ENCODE results near the gene HLF.

HLF gene

DNA sequence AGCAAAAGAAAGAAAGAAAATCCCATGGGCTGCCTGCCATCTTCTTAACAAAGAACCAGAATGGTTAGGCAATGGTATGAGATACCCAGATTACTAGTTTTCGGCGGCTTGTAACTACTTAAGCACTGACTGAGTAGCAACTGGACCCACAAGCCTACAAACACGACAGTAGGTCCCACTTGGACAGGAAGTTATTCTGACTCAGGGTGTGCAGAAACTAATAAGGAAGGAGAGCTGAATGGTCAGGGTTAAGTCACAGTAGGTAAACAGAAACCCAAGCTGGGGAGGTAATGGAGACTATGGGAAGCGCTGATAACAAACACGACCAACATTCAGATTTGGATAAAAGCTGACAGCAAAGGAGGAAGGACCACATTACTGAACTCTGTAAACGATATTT lies 10.4 kb upstream of the HLF start:
- no peak for DNase-seq (ENCODE audit: extremely low read depth in 1 of 2, low read depth in 1 of 2)

DNA sequence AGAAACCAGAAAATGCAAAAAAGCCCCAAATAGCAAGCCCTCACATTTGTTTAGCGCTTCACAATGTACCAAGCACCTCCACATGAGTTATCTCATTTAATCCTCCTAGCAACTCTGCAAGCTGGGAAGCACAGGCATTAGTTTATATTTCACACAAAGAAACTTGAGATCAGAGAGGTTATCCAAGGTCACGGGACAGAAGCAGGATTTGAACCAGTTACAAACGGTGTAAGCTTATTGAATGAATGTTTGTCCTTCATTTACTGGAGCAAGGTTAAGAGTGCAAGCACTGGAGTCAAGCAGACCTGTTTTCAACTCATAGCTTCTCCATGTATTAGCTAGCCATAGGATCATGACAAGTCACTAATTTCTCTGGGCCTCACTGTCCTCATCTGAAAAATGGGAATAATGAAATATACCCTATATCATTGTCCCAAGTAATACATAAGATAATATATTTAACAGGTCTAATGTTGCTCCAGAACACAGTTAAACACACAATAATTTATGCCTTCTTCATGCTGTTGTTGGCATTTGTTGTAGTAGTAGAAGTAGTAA lies 6.1 kb upstream of the HLF start:
- DNase-seq (ENCODE audit: extremely low read depth in 1 of 2, low read depth in 1 of 2), result no peak

DNA sequence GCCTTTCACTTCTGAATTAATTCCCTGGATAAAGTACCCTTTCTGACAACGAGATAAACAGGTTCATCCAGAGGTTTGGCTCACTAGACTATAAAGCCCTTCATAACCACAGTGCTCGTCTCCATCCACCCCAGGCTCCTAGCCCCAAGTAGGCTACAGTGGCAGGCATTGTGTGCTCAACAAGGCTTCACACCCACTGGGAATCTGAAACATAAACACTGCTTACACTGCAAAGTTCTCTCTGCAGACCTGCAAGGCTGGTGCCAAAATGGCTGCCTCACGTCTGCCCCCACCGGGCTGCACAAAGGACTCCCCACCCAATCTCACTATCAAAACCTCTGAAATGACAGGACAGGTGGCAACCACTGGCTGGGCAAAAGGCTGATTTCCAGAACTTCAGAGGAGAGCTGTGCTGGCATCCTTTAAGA lies 5.1 kb upstream of the HLF start:
- DNase-seq (ENCODE audit: extremely low read depth in 1 of 2, low read depth in 1 of 2), result no peak

DNA sequence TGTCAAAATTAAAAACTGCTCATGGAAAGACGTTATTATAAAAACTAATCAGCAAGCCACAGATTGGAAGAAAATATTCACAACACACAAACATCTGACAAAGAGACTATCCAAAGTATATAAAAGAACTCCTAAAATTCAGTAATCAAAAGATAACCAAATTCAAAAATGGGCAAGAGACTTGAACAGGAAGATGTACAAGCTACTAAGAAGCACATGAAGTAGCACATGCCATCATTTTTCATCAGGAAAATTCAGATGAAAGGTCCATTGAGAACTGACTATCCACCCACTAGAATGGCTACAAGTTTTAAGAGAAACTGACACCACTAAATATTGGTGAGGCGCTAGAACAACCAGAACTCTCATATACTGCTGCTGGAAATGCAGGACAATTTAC lies 3.4 kb upstream of the HLF start:
- DNase-seq (ENCODE audit: extremely low read depth in 1 of 2, low read depth in 1 of 2), result no peak

DNA sequence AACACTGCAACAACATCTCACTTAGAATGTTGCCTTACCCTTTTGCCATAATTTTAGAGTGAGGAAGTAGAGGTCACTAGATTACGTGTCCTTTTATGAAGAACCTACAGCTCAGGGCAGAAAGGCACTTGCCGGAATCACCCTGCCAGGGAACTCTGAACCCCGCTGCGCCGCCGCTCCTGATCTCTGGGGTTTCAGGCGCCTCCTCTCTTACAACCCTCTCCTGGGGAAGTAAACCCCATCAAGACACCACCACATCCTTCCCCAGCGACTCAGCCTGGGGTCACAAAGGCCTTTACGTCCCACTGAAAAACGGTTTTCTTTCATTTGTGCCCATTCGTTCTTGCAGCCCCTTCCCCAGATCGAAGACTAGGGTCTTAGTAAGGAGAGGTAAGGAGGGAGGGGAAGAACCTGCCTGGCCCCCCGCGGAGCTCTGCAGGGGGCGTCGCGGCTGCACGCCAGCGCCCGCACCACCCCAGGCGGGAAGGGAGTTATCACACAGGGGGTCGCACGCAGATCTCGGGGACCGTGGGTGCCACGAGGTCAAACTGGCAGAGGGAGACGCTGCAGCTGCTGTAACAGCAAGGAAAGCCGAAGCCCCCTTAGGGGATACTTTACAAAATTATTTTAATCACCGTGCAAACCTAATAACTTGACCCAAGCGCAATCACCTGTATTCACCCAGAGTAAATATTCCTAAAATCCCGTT lies 1.0 kb upstream of the HLF start:
- no peak for DNase-seq (ENCODE audit: extremely low read depth in 1 of 2, low read depth in 1 of 2)

DNA sequence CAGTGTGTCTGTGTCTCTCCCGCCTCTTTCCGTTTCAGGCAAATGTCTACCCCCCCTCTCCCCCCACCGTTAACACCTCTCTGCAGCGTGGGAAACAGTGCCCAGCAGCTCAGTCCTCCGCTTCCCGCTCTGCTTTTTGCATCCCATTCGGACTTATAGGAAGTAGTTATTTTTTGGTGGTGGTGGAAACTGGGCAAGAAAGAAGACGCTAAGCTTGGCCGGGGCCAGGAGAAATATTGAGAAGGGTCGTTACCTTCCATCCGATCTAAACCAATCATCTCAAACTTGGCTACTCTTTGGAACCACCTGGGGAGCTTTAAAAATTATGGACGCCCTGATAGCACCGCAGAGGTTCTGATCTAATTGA lies 499 bp upstream of the HLF start:
- no peak for DNase-seq (ENCODE audit: extremely low read depth in 1 of 2, low read depth in 1 of 2)

DNA sequence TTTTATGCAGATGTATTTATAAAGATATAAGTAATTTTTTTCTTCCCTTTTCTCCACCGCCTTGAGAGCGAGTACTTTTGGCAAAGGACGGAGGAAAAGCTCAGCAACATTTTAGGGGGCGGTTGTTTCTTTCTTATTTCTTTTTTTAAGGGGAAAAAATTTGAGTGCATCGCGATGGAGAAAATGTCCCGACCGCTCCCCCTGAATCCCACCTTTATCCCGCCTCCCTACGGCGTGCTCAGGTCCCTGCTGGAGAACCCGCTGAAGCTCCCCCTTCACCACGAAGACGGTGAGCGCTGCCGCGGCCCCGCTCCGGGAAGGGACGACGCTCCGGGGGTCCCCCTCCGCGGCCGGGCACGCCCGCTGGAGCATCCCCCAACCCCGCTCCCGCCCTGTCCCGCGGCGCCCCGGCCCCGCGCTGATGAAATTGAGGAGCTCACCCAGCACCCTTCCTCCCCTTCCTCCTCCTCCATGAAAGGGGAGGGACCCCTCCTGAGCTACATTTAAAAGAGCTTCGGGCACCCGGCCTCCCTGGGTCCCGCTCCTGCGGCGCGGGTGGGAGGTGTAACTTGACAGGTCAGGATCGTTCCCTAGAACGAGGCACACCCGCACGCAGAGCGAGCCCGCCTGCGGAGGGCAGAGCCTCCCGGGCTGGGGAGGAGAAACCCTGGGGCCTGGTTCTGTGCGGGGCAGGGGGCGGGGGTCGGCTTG lies 706 bp downstream of the HLF start:
- no peak for DNase-seq (ENCODE audit: extremely low read depth in 1 of 2, low read depth in 1 of 2)

DNA sequence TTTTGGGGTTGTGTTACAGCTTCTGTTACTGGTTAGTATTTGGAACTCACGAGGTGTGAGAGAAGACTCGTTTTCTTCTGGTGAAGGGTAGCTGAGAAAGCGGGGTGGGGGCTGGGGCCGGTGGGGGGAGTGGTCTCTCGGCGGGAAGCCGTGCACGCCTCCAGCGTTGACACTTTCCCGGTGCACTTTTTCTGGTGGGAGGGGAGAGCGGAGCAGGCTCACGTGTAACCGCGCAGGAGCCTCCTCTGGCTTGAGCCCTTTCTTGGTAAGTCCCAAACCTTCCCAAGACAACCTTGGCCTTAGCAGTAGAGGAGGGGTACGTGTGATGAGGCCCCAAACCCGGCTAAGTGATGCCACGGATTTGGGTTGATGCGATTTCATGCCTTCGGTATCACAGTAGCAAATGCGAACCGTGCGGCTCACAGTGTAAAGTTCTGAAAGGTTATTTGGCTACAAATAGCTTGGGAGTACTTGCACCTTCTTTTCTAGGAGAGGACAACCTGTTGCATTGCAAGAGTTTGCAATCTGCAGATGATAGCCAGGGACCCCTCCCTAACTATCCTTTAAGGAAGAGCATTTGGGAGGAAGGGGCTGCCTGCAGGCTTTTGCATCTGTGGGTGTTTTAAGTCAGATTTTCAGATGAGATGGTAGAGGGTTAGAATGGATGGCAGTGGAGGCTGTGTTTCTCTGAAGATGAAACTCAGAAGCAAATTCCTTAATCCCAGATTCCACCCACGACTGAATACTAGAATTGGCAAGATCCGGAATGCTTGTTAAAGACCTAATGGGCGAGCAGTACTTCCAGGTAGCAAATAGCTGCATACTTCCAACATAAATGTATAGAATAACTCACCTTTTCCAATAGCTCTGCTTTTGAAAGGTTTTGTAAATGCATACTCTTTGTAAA lies 1.5 kb downstream of the HLF start:
- DNase-seq (ENCODE audit: extremely low read depth in 1 of 2, low read depth in 1 of 2), result no peak

DNA sequence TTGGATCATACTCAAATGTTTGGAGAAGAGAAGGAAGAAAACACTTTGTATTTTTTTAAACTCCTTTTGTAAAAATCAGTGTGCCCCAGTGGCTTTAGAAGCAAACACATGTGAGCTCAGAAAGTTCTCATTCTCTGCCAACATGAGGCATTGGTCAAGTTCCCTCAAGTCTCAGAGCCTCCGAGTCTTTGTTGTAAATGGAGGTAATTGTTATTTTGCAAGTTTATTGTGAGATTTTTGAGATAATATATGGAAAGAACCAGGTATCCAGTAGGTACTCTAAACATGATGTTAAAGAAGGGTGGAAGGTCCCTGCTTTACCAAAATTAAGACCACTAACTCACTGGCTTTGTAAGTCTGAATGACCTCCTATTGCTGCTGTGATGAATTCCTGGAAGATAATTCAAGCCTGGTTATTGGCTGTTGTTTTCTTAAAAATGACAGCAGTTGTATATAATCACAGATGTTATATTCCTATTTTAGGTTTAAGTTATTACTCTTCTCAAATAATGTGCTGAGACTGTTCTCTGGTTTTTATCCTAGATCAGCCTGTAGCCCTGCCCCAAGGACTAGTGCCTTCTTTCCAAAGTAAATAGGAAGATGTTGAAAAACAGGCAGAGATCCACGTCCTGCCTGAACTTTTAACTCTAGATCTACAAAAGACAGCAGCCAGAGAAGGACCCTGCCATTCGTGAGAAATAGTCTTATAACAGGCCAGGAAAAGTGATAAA lies 2.4 kb downstream of the HLF start:
- no peak for DNase-seq (ENCODE audit: extremely low read depth in 1 of 2, low read depth in 1 of 2)

DNA sequence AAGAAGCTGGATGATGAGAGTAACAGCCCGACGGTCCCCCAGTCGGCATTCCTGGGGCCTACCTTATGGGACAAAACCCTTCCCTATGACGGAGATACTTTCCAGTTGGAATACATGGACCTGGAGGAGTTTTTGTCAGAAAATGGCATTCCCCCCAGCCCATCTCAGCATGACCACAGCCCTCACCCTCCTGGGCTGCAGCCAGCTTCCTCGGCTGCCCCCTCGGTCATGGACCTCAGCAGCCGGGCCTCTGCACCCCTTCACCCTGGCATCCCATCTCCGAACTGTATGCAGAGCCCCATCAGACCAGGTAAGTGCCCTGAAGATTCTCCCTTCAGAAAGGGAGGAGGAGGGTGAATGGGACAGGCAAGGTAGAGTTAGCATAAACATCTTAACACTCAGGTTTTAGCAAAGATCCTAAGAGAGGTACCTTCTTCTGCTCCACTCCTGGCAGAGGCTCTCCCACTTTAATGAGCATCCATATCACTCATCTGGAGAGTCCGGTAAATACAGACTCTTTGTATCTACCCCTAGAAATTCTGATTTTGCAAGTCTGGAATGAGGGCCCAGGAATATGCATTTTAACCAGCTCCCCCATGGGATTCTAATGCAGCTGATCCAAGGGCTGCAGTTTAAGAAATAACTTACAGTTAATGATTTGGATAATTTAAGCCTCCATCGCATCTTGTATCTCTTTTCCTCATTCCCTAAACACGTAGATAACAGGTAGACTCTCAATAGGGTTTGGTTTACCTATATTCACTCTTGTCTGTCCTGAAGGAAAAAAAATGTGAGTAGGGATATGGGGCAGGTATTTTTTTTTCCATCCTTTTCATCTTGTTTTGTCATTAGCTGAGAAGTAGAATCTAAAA lies 3.3 kb downstream of the HLF start:
- DNase-seq (ENCODE audit: extremely low read depth in 1 of 2, low read depth in 1 of 2), result no peak

DNA sequence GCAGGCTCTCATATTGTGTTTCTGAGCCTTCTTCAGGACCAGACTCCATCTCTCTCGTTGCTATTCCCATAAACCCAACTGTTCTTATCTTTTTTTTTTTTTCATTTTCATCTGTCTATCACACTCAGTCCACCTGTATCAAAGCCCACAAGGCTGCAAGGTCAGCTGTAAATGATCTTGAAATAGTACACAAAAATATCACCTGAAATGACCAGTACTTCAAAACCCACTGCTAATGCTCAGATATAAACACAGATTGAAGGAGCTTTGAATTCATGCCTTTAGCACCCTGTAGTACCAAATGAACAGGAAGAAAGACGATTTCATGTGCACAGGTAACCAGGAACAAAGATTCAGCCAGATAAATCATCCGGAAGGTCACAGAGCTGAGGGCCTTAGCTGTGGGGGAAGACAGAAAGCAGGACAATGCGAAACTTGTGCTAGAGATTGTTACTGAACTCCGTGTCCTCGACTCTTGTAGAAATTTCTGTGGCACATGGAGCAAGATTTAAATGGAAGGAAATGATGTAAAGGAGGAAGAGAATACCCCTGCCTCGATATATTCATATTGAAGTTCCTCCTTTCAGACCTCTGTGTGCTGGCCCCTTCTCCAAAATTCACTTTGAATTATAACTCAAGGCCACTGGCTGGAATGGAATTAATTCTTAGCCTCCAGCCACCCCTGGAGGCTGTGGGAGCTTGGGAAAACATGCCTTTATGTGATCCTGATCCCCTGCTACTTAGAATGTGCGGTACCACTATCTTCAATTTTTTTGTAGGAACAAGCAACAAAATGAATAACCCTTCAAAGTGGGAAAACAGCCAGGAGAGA lies 4.1 kb downstream of the HLF start:
- DNase-seq (ENCODE audit: extremely low read depth in 1 of 2, low read depth in 1 of 2), result no peak

DNA sequence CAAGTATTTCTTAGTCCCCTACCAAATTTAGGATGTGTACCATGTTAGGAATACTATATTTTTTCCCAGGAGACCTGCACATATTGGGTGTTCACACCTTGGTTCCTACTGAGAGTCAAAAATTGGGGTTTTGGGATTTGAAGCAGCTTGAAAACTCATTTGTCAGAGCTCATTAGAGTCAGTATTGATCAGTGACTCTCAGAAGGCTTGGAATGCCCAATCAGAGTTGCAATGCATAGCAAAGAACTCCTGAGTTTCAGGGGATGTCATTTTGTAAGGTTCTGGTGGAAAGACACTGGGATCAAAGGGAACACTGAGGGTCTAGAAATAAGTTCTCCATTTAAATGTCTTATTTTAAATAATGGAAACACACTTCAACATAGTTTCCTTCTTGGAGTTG lies 5.1 kb downstream of the HLF start:
- DNase-seq (ENCODE audit: extremely low read depth in 1 of 2, low read depth in 1 of 2), result no peak

DNA sequence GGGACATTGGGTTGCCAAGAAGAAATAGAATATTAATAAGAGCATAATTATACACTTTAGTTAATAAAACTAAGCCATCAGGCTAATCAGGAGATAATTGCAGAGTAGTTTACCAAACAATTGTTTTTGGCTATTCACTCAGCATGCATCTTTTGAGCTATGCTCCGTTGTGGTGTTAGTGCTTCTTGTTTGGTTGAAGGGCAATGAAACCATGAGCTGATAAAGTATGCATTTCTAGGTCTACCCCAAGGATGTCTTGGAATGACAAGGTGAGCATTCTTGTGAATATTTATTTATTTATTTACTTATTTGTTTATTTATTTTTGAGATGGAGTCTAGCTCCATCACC lies 6.4 kb downstream of the HLF start:
- DNase-seq (ENCODE audit: extremely low read depth in 1 of 2, low read depth in 1 of 2), result no peak

DNA sequence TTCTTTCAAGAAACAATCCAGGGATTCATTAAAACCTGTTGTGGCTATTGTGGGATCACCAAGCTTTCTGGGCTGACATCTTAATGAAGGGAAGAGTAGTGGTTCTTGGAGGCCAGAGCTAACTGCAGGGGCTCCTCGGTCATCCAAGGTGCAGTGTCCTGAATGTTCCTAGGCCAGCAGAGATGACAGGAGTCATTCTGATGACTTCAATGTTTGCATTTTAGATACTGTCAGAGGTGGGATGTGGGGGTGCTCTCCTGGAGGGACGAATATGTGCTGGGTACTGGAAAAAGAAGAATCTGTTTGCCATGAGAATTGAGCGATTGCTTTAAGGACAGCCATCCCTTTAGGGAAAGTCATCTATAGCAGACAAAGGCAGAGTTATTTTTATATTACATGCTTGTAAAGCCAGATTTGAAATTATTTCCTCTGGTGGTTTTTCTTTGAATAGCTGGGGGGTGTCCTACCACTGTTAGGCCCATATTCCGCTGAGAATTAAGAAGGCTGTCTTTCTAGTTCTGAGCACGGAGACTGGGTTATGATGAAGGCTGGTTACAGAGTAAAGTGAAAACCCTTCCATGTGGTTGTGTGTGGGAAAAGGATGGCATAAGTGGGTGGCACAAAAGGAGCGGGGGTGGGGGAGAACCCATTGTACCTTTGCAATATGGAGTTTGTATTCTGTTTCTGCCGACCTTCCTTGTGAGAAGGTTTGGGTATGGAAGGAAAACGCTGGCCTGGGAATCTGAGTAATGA lies 7.4 kb downstream of the HLF start:
- DNase-seq (ENCODE audit: extremely low read depth in 1 of 2, low read depth in 1 of 2), result no peak

DNA sequence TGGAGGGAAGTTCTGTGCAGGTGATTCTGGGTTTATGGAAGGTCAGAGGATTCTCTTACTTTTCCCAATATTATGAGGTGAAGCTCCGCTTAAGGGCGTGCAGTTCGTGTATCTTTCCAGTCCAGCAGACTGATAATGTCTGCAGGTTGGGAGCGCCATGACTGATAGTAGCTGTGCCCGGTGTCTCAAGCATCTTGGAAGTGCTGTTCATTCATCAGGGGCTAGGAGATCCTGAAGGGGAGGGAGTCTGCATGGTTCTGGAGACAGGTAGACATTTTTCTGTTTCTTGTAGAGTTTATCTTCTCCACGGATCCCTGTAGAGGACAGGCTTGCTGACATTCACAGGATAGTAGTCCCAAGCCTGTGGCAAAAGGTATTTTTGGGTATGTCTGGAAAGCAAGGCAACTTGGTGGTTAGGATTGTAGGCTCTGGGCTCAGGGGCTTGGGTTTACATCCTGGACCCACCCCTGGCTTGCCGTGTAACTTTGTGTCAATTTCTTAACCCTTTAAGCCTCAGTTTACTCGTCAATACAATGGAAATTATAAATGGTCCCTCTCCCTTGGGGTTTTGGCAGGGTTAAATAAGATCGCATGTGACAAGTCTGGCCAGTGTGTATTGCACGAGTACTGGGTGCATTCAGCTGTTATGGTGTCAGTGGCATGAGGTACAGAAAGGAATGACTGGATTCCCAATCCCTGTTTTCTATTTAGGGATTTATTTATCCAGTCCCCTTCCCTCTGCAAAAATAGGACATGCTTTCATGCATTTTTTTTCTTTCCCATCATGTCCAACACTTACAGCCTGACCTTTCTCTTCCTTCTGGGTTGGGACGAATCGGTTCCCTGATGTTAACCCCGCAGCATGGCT lies 8.2 kb downstream of the HLF start:
- DNase-seq (ENCODE audit: extremely low read depth in 1 of 2, low read depth in 1 of 2), result no peak

DNA sequence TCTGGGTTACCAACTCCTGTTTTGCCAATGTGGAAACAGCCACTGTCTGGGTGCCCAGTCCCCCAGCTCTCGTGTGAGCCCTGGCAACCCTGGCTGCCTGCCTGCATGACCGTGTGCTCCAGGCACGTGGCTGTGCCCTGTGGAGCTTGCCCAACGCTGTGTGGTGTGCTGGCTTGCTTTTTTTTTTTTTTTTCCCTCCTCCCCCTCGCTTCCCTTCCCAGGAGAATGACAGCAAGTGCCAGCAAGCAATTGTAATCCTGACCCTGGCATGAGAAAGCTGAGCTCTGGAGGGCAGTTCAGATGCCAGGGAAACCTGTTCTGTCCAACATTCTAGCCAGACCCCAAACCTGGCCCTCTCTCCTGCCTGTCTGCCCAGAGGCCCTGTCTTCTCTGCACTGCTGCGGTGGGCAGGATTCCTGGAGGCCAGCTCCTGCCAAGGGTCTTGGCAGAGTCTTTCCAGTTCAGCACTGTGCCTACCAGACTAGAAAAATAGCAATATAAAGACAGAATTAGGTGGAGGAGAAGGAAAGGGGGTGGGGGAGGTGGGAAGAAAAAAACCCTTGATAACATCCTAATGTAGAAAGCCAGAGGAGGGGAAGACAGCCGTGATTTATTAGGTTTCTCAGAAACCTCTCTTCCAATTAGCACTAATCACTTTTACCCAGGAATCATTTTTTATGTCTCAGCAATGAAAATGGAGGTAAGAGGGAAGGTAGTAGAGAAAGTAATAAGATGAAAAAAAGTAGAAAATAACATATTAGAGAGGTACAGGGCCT lies 9.0 kb downstream of the HLF start:
- DNase-seq (ENCODE audit: extremely low read depth in 1 of 2, low read depth in 1 of 2), result no peak

Data from stimulated activated CD8-positive, alpha-beta memory T cell treated with anti-CD3 and anti-CD28 coated beads, Interleukin-7, amount 100 ng/mL, for 48 hours (primary cell).